Neural cell (in vitro differentiated cells): Measurements from ENCODE around the gene KDM8.

Source experiments
- CTCF ChIP-seq: fragments of 450-650 bp; IDR thresholded peaks from 2 replicates; pipeline ENCODE4 v1.5.1; 2014; ENCODE audit warnings: antibody characterized with exemption, mild to moderate bottlenecking, moderate library complexity; ENCODE audit not compliant: poor library complexity, severe bottlenecking
- EZH2 ChIP-seq: fragments of 200-600, 300-800 bp; shearing (Covaris generic), sonication (generic); IDR thresholded peaks from 2 replicates; pipeline ENCODE4 v1.6.1; 2014; ENCODE audit warnings: antibody characterized with exemption, low read length, borderline replicate concordance, mild to moderate bottlenecking; ENCODE audit not compliant: insufficient read depth, poor library complexity, severe bottlenecking
- POLR2AphosphoS5 ChIP-seq: IDR thresholded peaks from 2 replicates; pipeline ENCODE4 v1.6.1; 2012
- REST ChIP-seq: IDR thresholded peaks from 2 replicates; pipeline ENCODE4 v1.6.1; 2012; ENCODE audit warnings: borderline replicate concordance

DNA sequence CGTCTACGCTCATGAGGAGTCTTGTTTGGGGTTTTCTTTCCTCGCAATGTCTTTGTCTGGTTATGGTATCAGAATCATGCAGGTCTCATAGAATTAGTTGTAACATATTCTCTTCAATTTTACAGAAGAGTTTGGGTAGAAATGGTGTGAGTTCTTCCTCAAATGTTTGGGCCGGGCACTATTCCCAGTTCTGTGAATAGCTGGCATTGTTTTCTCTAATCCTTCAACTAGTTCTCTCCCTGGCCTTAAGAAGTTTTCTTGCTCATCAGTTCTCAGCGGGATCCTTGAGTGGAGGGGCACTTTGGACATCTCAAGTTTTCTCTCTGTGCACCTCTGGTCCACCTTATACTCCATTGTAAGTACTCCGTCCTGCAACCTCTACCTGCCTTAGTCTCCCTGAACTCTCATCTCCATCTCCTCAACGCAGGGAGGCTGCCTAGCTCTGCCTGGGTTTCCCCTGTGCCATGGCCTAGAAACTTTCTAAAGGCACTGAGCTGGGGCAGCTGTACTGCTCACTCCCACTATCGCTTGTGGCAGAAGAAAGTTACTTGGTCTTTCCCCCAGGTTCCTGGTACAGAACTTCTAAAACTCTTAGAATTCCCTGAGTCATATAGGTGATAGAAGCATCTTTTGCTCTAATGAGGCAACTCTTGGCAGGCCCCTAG lies 48.3 kb downstream of the KDM8 start:
- TF ChIP-seq CTCF (no peak), EZH2 (no peak), REST (no peak), POLR2AphosphoS5 (no peak)
